Cortex of kidney (tissue), 1 donor: ENCODE data around the gene CD8A.
"Not testable (repeated sequence)": the region's sequence is repeated elsewhere in the genome, so short reads cannot be mapped to it uniquely, and the experiment has no call there.

Experiments
- DNase-seq: peaks from one replicate; lab custom pipeline; 2025; lab: John Stamatoyannopoulos, UW

CD8A gene

DNA sequence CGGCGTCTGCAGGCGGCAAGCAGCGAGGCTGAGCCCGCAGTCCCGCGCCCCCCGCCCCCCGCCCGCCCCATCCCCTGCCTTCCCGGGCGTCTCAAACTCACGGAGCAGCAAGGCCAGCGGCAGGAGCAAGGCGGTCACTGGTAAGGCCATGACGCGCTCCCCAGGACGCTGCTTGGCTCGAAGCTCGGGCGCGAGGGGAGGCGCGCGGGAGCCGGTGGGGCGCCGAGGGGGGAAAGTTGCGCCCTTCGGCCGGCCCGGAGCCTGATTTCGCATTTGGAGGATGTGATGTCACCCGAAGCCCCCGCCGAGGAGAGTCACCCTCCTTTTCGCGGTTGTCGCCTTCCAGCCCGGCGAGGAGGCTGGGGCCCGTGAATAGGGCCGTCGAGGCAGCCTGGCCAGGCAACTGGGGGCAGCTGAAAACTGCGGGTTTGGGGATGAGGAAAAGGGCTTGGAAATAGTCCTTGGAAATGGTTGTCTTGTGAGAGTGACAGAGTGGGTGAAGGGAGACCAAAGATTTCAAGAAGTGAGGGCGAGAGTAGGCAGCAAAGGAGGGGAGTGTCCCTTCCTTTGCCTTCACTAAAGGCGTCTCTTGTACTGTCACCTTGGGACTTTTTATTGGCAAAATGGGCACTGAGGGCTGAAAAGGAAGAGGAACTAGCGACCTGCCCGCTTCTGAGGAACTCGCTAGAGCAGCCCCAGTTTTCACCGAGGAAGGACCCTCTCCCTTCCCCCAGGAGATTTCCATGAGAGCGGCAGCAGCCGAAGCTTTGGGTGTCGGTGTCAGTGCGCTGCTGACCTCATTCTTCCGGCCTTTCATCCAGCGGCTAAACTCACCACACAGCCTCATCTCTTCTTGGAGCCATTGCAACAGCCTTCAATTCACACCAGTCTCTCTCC lies at the start of gene CD8A:
Gene CD8A (minus strand): TSS at position 238 of the 897 bp plus-strand sequence. CDS start 88 bp downstream, at position 150.
- DNase-seq, result no peak

DNA sequence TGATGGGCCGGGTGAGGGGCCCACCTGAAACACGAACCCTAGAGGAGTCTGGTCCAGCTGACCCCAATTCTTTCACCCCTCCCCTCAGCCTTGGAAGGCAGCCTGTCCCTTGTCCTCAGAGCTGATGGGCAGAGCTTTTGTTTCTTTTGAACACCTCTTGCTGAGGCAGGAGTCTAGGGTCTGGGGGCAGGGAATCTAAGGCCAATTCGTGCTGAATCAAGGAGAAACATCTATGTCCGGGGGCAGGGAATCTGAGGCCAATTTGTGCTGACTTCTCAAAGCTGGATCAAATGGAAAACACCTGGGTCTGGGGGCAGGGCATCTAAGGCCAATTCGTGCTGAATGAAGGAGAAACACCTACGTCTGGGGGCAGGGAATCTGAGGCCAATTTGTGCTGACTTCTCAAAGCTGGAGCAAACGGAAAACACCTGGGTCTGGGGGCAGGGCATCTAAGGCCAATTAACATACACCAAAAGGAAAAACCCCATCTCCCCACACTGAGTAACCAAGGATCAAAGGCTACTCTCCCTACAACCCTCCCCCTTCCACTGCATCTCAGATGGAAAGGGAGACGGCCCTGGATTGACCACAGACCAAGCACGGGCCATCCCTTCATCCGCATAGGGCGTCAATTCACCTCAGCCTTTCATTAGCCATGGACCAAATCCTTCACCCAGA lies 49.3 kb upstream of the CD8A start:
- DNase-seq, result not testable (repeated sequence)

DNA sequence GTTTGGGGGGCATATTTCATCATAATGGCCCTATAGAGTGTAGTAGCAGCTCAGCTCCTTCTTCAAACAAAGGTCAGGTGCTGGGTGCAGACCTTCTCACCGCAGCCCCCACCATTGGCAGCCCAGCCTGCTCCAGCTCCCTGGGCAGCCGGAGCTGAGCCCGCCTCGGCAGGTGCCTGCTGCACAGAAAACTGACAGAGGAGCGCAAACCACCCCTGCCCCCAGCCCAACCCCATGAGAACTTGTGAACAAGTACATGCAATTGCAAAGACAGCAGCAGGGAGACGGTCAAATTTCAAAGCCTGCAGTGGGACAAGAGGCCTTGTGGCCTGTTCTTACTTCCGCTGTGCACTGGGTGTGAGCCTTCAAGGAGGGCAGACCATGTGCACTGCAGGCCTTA lies 48.7 kb upstream of the CD8A start:
- DNase-seq, result not testable (repeated sequence)

GRCh38 chr2:86837714-86838113 lies 47.0 kb upstream of the CD8A start:
- DNase-seq, result not testable (repeated sequence)

DNA sequence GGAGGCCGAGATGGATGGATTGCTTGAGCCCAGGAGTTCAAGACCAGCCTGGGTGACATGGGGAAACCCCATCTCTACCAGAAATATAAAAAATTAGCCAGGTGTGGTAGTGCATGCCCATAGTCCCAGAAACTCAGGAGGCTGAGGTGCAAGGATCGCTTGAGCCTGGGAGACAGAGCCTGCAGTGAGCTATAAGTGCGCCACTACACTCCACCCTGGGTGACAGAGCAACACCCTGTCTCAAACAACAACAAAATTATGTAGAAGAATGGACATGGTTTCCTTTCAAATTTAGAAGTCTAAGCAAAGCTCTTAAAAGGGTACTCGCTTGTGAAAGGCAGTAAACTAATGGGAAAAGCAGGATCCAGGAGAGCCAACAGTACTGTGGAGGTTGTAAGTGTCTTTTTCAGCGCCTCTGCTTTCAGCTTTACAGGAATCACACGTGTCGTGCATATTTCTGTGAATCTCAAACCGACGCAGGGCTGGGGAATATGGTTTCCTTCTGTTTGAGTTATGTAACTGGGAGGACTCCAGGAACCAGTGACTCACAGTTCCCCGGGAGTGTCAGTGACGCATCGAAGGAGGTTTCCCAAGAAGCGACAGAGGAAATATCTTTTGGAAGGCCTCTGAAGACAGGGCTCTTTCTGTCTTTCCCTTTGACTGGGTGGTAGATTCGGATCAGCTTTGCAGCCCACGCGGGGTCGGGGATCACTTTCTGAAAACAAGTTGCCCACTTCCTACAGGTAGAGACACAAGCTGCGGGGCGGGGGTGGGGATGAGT lies 46.4 kb upstream of the CD8A start:
- not testable (repeated sequence) for DNase-seq

DNA sequence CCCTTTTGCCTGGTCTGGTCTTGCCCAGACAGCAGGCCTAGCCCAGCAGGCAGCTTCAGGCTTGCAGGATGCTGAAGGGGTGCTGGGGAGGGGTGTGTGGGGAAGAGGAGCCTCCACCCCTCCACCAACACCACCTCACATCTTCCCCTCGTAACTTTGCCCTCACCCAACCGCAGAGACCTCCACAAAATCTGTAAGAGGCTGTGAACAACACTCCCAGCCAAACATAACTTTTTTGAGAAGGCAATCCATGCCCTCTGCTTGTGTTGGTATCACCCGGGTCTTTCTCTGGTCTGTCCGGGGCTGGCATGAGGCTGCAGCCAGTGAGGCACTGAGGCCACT lies 44.8 kb upstream of the CD8A start:
- not testable (repeated sequence) for DNase-seq

GRCh38 chr2:86833315-86833714 lies 42.6 kb upstream of the CD8A start:
- no peak for DNase-seq

DNA sequence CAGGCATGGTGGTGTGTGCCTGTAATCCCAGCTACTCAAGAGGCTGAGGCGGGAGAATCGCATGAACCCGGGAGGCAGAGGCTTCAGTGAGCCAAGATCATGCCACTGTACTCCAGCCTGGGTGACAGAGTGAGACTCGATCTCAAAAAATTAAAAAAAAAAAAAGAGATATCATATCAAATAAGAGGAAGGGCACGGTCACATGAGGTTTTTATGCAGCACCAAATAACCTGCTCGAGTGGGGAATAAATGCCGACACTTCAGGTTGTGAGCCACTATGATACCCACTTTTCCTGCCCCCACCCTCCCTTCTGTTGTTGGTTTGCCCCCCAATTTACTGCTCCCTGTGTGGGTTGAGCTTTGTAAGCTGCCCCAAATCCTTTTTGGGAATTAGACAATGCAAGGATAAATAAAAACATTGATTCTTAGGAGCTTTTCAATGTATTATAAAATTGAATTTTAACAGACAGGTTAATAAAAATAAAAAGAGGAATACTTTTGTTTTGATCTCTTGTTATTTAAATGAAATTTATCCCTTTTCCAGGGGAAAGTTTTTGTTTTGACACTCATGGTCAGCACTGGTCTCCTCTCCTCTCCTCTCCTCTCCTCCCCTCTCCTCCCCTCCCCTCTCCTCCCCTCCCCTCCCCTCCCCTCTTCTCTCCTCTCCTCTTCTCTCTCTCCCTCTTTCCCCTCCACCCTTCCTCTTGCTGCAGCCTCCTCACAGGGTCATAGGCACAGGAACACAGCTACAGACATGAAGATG lies 41.8 kb upstream of the CD8A start:
- no peak for DNase-seq

DNA sequence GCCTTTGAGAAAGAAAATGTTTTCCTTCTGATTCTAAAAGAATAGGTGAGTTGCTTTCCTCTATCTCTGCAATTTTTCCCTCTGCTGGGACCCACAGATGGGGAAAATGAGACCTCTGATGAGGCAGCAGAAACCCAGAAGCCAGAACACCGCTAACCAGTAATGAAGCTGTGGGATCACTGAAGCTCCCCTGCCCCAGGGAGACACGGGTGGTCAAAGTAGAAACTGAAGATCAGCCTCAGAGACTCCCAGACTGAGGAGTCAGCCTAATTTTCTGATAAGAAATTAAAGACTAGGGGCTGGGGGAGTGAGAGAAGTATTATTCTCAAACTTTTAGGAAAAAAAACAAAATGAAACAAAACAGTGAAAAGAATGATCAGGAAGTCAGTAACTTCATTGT lies 40.8 kb upstream of the CD8A start:
- DNase-seq, result no peak

DNA sequence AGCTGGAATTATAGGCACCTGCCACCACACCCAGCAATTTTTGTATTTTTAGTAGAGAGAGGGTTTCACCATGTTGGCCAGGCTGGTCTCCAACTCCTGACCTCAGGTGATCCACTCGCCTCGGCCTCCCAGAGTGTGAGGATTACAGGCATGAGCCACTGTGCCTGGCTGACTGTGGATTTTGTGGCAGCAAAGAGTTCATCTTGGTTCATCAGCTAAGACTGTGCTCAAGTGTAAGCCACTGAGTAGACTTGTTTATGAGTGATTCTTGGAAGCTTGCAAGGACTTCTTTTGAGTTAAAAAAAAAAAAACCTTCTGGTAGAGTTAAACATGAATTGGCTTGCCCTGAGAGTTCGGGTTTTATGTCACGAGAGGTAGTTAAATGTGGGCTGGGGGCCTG lies 36.2 kb upstream of the CD8A start:
- DNase-seq, result no peak

- no peak for DNase-seq
These were observed 35.1 kb upstream of the CD8A start for GRCh38 chr2:86825693-86826381.

DNA sequence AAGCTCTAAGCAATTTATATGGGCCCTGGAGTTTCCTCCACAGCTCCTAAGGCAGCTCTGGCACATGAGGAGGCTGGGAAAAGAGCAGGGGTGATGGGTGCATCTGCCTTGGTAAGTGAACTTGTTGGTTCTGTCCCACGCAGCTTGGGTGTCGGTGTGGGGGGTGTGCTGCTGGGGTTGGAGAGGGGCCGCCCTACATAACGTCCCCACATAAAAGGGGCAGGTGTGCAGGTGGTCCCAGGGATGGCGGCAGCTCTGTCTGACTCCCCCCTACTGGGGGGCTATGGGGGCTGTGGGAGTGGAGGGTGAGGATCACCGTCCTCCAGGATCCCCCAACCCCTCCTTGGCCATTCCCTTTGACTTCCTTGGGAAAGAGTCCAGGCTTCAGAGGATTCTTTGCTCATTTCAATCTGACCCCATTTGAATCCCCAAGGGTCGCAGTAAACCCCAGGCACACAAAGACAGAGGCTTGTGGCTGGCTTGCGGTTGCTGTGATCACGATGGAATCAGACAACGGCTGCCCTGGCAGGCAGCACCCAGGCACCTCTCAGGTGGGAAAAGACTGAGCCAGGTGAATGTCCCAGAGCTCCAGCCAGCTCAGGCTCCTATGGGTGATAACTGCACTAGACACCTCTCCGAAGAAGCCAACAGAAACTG lies 34.5 kb upstream of the CD8A start:
- no peak for DNase-seq

GRCh38 chr2:86822668-86823345 lies 32.1 kb upstream of the CD8A start:
- DNase-seq, result no peak

DNA sequence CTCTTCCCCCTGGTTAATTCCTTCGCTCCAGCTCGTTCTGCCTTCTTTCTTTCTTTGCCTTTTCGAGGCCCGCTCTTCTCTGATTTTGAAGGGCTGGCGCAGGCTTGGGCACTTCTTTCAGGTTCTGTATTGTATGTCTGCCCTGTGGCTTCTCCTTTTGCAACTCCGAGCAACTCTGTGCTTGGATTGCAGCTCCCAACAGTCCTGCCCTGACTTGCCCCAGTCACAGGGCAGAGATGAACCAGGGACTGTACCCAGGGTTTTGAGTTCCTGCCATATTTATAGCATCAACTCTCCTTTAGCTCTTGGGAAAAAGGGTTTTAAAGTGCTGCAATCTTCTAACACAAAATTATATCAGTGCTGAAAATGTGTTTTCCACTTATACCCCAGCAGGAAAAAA lies 31.1 kb upstream of the CD8A start:
- DNase-seq, result no peak

DNA sequence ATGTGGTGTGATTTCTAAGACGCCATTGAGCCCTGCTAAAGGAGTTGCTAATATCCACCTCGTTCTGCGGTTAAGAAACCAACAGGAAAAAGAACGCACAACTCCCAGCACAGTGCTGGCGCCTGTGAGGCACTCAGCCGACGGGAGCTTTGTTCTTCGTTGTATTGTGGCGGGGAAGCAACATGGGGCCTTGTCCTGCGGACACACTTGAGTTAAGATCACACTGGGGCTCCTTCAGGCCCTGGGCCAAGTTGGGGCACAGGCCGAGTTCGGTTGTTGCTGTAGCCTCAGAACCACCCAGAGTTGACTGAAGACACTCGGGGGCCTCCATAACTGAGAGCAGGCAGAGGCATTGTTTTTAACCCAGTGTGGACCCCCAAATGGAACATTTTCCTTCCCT lies 30.6 kb upstream of the CD8A start:
- DNase-seq, result no peak

- no peak for DNase-seq
These were observed 28.2 kb upstream of the CD8A start for GRCh38 chr2:86818957-86819356.

- DNase-seq, result no peak
These were observed 27.5 kb upstream of the CD8A start for GRCh38 chr2:86818114-86818801.

DNA sequence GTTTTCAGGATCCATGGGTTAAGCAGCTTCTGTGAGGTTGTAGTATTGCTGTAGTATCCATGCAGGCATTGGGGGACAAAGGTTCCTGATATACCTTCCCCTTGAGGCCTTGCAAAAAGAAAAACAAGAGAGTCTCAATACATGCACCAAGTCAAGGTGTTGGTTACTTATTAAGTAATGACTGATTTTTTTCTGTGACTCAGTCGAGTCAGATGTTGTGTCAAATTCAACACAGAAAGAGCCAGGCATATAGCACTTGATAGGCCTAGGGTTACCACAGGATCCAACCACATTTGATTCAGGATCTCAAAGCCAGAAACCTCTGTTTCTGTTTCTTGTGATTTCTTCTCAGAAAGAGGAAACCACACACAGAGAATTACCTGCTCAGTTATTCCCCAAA lies 24.9 kb upstream of the CD8A start:
- DNase-seq, result no peak

DNA sequence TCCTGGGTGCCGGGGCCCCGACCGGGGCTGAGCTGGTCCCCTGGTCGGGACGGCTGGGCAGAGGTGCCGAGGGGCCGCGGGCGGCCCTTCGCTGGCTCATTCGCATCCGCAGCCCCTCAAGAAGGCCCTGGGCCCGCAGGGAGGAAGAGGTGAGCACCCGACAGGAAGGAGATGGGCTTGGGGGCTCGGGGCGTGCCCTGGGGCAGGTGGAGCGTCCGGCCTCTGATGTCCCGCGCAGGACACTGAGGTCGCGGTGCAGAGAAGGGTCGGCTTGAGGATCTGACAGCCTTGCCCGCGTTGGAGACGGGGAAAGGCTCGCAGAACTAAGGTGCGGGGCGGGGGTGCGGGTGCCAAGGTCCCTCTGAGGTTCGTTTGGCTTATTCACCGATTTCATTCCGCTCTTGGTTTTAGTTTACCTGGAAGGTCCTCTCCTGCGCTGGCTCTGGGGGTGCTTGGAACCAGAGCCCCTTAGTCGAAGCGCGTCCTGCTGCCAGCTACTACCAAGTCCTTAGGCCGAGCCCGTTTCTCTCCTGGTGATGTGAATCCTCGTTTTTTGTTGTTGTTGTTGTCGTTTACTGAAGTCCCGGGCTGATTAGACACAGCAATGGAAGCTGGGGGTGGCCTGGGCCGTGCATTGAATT lies 18.9 kb upstream of the CD8A start:
- DNase-seq, result no peak
